OCI-LY1 (cell line): ENCODE results near the gene MDH1B.

ENCODE experiments used
- EZH2 ChIP-seq: fragments of 200-600 bp; sonication (generic), shearing (Covaris generic); IDR thresholded peaks from 2 replicates; pipeline ENCODE4 v1.8.0; 2017; ENCODE audit warnings: borderline replicate concordance, mixed run types, mild to moderate bottlenecking, antibody characterized with exemption, low read length, moderate library complexity, mixed read lengths
- TF ChIP-seq, protein P1 (sequence below): fragments of 200-600 bp; sonication (generic), shearing (Covaris generic); IDR thresholded peaks from 2 replicates; pipeline ENCODE4 v1.5.1; 2017; ENCODE audit warnings: mild to moderate bottlenecking, antibody characterized with exemption, low read length, moderate library complexity, mixed read lengths

DNA sequence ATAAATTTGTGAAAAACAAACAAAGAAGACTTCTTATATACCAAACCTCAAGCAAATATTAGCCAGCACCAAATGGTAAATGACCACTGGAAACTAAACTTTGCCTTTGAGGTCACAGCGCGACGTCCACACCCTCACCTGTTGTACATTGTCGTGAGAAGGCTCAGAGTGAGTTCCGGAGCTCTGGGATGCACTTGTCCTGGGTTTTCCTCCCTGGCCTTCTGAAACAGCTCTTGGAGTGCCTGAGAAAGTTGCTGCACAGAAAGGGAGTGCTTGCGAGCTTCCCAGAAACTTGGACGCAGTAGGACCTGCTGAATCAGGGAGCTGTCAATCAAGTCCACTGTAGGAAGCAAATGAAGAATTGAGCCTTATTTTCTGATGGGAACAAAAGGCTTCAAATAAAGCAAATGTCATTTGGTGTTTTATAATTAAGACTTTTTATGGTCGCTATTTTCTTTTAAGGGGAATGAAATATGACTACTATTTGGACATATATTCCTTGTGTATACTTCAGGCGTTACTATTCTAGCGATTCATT lies 57.9 kb downstream of the MDH1B start:
- TF ChIP-seq, protein P1, sequence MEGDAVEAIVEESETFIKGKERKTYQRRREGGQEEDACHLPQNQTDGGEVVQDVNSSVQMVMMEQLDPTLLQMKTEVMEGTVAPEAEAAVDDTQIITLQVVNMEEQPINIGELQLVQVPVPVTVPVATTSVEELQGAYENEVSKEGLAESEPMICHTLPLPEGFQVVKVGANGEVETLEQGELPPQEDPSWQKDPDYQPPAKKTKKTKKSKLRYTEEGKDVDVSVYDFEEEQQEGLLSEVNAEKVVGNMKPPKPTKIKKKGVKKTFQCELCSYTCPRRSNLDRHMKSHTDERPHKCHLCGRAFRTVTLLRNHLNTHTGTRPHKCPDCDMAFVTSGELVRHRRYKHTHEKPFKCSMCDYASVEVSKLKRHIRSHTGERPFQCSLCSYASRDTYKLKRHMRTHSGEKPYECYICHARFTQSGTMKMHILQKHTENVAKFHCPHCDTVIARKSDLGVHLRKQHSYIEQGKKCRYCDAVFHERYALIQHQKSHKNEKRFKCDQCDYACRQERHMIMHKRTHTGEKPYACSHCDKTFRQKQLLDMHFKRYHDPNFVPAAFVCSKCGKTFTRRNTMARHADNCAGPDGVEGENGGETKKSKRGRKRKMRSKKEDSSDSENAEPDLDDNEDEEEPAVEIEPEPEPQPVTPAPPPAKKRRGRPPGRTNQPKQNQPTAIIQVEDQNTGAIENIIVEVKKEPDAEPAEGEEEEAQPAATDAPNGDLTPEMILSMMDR, result no peak
- no peak for TF ChIP-seq EZH2
